C1 segment of cervical spinal cord (tissue), 14 donors: ENCODE results near the gene GRIA4.
"Not testable (repeated sequence)": the region's sequence is repeated elsewhere in the genome, so short reads cannot be mapped to it uniquely, and the experiment has no call there.

Experiments
- DNase-seq, 14 donors: peaks; one replicate each; lab custom pipeline; 2025; lab: John Stamatoyannopoulos, UW

The GRIA4 gene

DNA sequence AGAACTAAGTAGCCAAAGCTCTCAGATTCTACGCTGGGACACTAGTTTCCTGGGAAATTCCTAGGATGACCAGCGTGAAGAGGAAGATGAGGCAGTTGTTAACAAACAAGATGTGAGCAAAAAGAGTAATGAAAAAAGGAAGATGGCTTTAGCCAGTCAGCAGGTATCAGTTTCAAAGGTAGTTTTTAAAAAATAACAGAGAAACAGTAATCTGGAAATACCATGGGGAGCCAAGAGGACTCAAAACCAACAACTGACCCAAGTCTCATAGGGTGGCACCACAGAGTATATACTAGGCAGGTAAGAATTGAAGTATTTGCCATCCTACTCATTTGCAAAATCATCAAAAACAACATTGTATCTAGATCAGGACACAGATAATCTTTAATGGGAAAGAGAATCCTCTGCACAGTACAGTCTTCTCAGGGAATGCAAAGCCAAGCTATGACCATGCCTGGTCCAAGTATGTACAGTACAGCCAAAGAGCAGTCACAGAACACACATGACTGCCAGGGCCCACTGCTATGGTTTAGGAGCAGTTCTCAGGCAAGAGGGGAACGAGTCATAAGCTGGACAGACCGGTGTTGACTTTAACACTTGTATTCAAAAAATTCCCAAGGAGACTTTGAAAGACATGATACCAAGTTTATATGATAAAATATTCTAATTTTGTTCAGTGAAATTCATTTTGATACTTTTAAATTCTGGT, 391.6 kb downstream of the GRIA4 start:
- no peak for DNase-seq

DNA sequence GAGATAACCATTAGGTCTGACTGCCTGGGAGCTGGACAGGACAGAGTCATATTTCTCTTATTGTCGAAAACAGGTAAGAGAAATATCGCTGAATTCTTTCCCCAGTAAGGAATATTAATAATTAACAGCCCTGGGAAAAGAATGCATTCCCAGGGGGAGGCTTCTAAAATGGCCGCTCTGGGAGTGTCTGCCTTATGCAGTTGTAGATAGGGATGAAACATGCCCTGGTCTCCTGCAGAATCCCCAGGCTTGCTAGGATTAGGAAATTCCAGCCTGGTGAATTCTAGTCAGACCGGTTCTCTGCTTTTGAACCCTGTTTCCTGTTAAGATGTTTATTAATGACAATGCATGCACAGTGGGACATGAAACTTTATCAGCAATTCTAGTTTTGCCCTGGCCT, 393.2 kb downstream of the GRIA4 start:
- DNase-seq: not testable (repeated sequence)

- DNase-seq: no peak
These were observed 401.6 kb downstream of the GRIA4 start for GRCh38 chr11:106011481-106011880.

DNA sequence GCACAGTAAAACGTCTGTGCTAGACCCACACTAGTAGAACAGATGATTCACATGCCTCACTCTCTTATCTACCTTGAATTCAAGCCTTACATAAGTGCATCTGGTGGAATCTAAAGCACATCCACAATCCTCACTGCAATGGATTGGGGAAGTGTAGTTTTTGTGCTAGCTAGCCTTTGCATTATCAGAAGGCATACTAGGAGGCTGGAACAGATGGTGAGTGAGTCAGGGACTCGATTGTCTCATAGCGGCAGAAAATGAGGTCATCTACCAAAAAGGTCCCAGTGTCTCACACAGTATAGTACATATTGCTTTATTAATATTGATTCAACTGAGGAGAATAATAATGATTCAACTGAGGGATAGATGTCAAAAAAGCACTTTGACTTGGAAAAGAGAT, 402.9 kb downstream of the GRIA4 start:
- DNase-seq: peak in 2 of 14 donors; percentile 7 to 64

DNA sequence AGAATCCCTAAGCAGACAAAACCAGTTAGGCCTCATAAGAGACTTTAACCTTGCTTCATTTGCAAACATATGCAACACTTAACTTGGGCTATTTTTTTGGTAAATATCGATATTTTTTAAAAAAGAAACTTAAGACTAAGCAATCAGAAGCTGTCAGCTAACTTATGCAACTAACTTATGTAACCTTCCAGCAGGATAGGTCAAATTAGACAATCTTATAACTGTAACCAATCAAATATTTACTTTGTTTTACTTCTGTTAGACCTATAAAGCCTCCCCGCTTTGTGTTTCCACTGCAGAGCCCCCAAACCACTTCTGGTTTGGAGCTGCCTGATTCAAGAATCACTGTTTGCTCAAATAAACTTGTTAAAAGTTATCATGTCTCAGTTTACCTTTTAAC, 404.2 kb downstream of the GRIA4 start:
- DNase-seq: no peak

- DNase-seq: no peak
These were observed 404.7 kb downstream of the GRIA4 start for GRCh38 chr11:106014620-106015019.

- no peak for DNase-seq
These were observed 405.2 kb downstream of the GRIA4 start for GRCh38 chr11:106015066-106015465.

GRCh38 chr11:106017093-106017492, 407.2 kb downstream of the GRIA4 start:
- DNase-seq: peak in 1 of 14 donors; percentile 26

GRCh38 chr11:106021181-106021966, 411.5 kb downstream of the GRIA4 start:
- DNase-seq: peak in 1 of 14 donors; percentile 24

DNA sequence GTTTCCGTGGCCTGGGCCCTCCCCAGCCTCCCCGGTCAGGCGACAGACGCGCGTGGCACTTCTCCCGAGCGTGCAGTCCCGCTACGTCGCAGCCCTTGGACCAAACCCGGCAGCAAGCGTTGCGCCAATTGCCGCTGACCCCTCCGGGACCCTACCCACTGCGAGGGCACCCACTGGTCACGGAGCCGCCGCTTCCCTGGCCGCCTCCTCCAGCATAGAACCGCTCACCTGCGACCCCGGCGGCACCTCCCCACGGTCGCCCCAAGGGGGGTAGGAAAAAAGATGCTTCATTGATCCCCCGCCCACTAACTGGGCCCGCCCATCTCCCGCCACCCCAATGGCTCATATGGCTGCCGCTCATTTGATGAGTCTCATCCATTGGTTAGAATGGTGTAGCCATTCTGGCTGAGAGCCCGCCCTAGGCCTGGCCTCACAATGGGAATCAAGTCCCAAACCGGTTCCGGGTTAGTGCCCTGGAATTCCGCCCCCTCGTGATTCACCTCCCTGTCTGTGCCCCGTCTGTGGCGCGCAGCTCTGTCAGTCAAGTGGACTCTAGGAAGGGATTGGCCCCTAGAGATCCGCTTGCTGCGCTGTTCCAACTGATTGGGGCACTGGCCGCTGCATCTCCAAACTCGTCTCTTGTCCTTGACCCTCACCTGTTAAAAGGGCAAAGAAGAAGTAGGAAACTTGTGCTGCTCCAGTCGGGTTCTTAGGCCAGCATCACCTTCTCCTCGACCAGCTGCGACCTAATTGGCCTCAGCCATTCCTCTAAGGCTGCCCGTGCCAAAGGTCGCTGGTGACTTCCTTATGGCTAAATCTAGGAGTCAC, 412.3 kb downstream of the GRIA4 start, which contains the start of gene MSANTD4:
Gene MSANTD4 (minus strand): TSS at position 274 of the 828 bp plus-strand sequence. CDS start 11,323 bp downstream, outside the sequence.
- peak; percentile 84 to 100 (median 98) for DNase-seq

GRCh38 chr11:106022795-106023275, 413.0 kb downstream of the GRIA4 start:
- no peak for DNase-seq

DNA sequence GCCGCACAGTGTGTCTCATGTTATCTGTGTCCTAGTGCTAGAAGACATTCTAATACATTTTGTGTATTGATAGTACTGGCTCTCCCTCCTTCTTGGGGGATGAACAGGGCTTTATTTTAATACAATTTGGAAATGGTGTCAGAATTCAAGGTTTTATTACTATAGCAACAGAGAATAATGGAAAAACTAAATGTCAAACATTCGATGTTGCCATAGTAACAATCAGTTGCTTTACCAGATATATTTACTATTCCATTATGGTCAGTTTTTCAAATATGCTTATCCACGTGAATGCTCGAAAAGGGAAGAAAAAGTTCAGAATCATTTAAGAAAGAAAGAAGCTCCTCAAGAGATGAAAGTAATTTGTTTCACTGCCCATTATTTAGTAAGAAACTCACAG, 420.7 kb downstream of the GRIA4 start:
- no peak for DNase-seq

DNA sequence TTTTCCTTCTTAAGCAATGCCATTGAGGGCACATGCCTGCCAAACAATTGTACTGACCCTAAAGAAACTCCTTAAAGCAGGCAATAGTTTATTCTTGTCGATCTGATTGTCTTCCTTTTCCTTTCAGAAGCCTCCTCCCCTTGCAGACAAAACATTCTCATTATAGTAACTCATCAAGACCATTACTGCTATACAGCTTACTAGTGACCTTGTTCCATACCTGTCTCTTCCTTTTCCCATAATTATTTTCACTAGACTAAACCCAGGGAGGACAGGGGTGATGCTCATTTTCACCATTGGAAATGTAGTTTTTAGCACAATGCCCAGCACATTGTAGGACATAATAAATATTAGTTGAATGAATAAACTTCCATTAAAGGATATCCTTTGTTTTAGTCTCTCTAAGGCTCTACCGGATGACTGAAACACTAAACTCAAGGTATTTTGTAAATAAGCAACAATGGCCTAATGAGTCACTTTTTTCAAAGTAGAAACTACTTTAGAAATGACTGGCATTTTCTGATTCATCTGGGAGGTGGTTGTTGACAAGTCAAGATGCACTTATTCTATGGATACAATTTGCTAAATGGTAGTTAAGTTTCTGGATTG, 421.4 kb downstream of the GRIA4 start:
- DNase-seq: no peak
